Right lobe of liver (tissue), 4 donors: Measurements from ENCODE around the gene B2M.

Experiments used
- POLR2A ChIP-seq: fragments of 450-650 bp; IDR thresholded peaks from one replicate; pipeline ENCODE4 v1.6.1; 2017; ENCODE audit warnings: antibody characterized with exemption, mild to moderate bottlenecking
- TF ChIP-seq, protein P1 (sequence below), 4 donors: fragments of 200-600 bp in 3 of 4; fragments of 450-650 bp in 1 of 4; IDR thresholded peaks; one replicate each; pipeline versions ENCODE4 v1.5.1 to v1.8.0; 2016 to 2022; ENCODE audit warnings: antibody characterized with exemption in 4 of 4, mild to moderate bottlenecking in 2 of 4
- donor health status: DM: no; HTN: no; CAD: no.
- donor health status: DM: no; HTN: no; CAD: no.
- donor health status: DM: no; HTN: yes; CAD: no.

DNA sequence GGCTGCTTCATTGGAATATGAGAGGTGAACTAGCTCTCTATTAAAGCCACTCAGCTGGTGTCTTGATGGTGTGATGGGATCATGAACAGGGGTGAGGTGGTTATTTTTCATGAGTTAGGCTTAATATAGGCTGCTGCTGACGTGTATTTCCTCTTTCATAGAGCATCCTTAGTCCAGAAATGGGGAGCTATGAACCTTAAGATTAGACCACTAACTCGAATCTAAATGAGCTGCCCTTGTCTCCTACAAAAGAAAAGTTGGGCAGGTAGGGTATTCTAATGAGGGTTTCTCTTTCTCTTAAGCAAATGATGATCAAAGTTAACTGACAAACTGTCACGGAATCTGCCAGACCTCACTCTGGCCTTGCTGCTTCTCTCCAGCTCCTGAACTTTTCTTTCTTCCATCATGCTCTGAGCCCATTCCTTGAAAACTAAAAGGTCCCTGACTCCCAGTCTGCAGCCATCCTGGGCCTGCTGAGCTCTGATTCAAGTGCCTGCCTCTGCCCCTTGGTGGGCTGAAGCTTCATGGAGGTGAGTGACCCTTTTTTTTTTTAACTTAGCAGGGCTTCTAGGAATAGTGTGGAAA is 25.0 kb downstream of the B2M start, which contains the start of gene TRIM69:
- TF ChIP-seq, protein P1, sequence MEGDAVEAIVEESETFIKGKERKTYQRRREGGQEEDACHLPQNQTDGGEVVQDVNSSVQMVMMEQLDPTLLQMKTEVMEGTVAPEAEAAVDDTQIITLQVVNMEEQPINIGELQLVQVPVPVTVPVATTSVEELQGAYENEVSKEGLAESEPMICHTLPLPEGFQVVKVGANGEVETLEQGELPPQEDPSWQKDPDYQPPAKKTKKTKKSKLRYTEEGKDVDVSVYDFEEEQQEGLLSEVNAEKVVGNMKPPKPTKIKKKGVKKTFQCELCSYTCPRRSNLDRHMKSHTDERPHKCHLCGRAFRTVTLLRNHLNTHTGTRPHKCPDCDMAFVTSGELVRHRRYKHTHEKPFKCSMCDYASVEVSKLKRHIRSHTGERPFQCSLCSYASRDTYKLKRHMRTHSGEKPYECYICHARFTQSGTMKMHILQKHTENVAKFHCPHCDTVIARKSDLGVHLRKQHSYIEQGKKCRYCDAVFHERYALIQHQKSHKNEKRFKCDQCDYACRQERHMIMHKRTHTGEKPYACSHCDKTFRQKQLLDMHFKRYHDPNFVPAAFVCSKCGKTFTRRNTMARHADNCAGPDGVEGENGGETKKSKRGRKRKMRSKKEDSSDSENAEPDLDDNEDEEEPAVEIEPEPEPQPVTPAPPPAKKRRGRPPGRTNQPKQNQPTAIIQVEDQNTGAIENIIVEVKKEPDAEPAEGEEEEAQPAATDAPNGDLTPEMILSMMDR (IDR thresholded peaks at IDR 0.05): no peak
- no peak for TF ChIP-seq POLR2A
